ENCODE results near the gene CHIT1.

CHIT1 gene
- long read RNA-seq, donor 1 = 0 reads
- long read RNA-seq, donor 2 = 0 reads
- long read RNA-seq, donor 3 = 0 reads
- long read RNA-seq, donor 4 = 0 reads
- long read RNA-seq, donor 5 = 0 reads
- long read RNA-seq, donor 6 = 0 reads
- long read RNA-seq, donor 7 = 0 reads
- long read RNA-seq, donor 8 = 0 reads

- no peak for DNase-seq
Measured at GRCh38 chr1:203229471-203230135, at the start of gene CHIT1. Gene CHIT1 (minus strand): TSS chr1:203229673. CDS start chr1:203229636, 37 bp downstream.

GRCh38 chr1:203278885-203279406, 49.5 kb upstream of the CHIT1 start:
- DNase-seq = peak; percentile 71

GRCh38 chr1:203278082-203278884, 48.8 kb upstream of the CHIT1 start:
- DNase-seq = peak; percentile 74

- DNase-seq = no peak
Measured at GRCh38 chr1:203276916-203277545, 47.6 kb upstream of the CHIT1 start.

- DNase-seq = no peak
Measured at GRCh38 chr1:203276408-203276807, 46.9 kb upstream of the CHIT1 start.

- no peak for DNase-seq
Measured at GRCh38 chr1:203275656-203276272, 46.3 kb upstream of the CHIT1 start.

- DNase-seq = peak; percentile 13
Measured at GRCh38 chr1:203274603-203275381, 45.3 kb upstream of the CHIT1 start.

- DNase-seq = no peak
Measured at GRCh38 chr1:203273869-203274602, 44.6 kb upstream of the CHIT1 start.

GRCh38 chr1:203273206-203273868, 43.9 kb upstream of the CHIT1 start:
- DNase-seq = peak; percentile 94

- DNase-seq = no peak
Measured at GRCh38 chr1:203272633-203273205, 43.2 kb upstream of the CHIT1 start.

- DNase-seq = peak; percentile 37
Measured at GRCh38 chr1:203271962-203272632, 42.6 kb upstream of the CHIT1 start.

GRCh38 chr1:203271018-203271743, 41.7 kb upstream of the CHIT1 start:
- peak; percentile 23 for DNase-seq

GRCh38 chr1:203270448-203270847, 41.0 kb upstream of the CHIT1 start:
- no peak for DNase-seq

- no peak for DNase-seq
Measured at GRCh38 chr1:203269654-203270020, 40.2 kb upstream of the CHIT1 start.

GRCh38 chr1:203268901-203269653, 39.6 kb upstream of the CHIT1 start:
- peak; percentile 53 for DNase-seq

- DNase-seq = no peak
Measured at GRCh38 chr1:203267912-203268311, 38.4 kb upstream of the CHIT1 start.

GRCh38 chr1:203267347-203267846, 37.9 kb upstream of the CHIT1 start:
- DNase-seq = peak; percentile 94

All from right kidney (tissue), 9 donors.